ENCODE measurements around the gene SCN8A. TPM values are rescaled to one million over a fixed set of nuclear protein-coding genes. Genes with fewer than 3 reads are reported as not detected.

Gene SCN8A
- total and polyA plus RNA-seq, 8 donors, result 0.26 to 3.3 (median 1.3) TPM

- intact Hi-C loops (cut with DNase I), result no loop called here
- H3K36me3 ChIP-seq, result no peaks in the 10 kb centered on the region
- peaks cover 0 to 6% of the 10 kb centered on the region in 2 donors for H3K4me1 ChIP-seq
- no peaks in the 10 kb centered on the region for H3K9me3 ChIP-seq
- TF ChIP-seq CTCF (IDR thresholded peaks at IDR 0.05), result no peak
- H3K27ac ChIP-seq, result no peak overlapping the region
- no peak overlapping the region for H3K4me3 ChIP-seq
- ATAC-seq (no peak), DNase-seq (no peak)
- peaks cover 23 to 31% of the 10 kb centered on the region in 2 donors for H3K27me3 ChIP-seq
Observed at GRCh38 chr12:51722431-51722830, 131.4 kb downstream of the SCN8A start.

GRCh38 chr12:51726161-51726560 lies 135.1 kb downstream of the SCN8A start:
- no peaks in the 10 kb centered on the region for H3K36me3 ChIP-seq
- peaks cover 22 to 23% of the 10 kb centered on the region in 2 donors for H3K27me3 ChIP-seq
- no peak overlapping the region for H3K27ac ChIP-seq
- ATAC-seq (no peak), DNase-seq (no peak)
- no peak for TF ChIP-seq CTCF (IDR thresholded peaks at IDR 0.05)
- no peaks in the 10 kb centered on the region for H3K9me3 ChIP-seq
- H3K4me3 ChIP-seq, result no peak overlapping the region
- H3K4me1 ChIP-seq, result peaks cover 0 to 6% of the 10 kb centered on the region in 2 donors
- intact Hi-C loops (cut with DNase I), result no loop called here

- no peak for DNase-seq
- intact Hi-C loops (cut with DNase I), result no loop called here
- peaks cover 15% of the 10 kb centered on the region in 2 donors for H3K27me3 ChIP-seq
- no peak overlapping the region for H3K27ac ChIP-seq
- no peaks in the 10 kb centered on the region for H3K4me1 ChIP-seq
- H3K9me3 ChIP-seq, result no peaks in the 10 kb centered on the region
- no peak for ATAC-seq
- TF ChIP-seq CTCF (IDR thresholded peaks at IDR 0.05), result no peak
- no peaks in the 10 kb centered on the region for H3K36me3 ChIP-seq
- no peak overlapping the region for H3K4me3 ChIP-seq
Observed at GRCh38 chr12:51726931-51727330, 135.9 kb downstream of the SCN8A start.

GRCh38 chr12:51729331-51729730 lies 138.3 kb downstream of the SCN8A start:
- Histone ChIP-seq H3K27me3 (no peaks in the 10 kb centered on the region), H3K27ac (no peak overlapping the region), H3K4me3 (no peak overlapping the region), H3K4me1 (no peaks in the 10 kb centered on the region), H3K36me3 (no peaks in the 10 kb centered on the region), H3K9me3 (peaks cover 0 to 3% of the 10 kb centered on the region in 2 donors)
- ATAC-seq (no peak), DNase-seq (no peak)
- TF ChIP-seq CTCF (IDR thresholded peaks at IDR 0.05), result no peak
- intact Hi-C loops (cut with DNase I), result no loop called here

- DNase-seq, result no peak
- Histone ChIP-seq H3K27me3 (no peaks in the 10 kb centered on the region), H3K36me3 (no peaks in the 10 kb centered on the region), H3K4me3 (no peak overlapping the region), H3K9me3 (peaks cover 0 to 5% of the 10 kb centered on the region in 2 donors), H3K27ac (no peak overlapping the region), H3K4me1 (no peaks in the 10 kb centered on the region)
- TF ChIP-seq CTCF (IDR thresholded peaks at IDR 0.05), result no peak
- no peak for ATAC-seq
- intact Hi-C loops (cut with DNase I), result no loop called here
Observed at GRCh38 chr12:51730745-51731144, 139.7 kb downstream of the SCN8A start.
